Hepatocyte (in vitro differentiated cells): ENCODE results near the gene MED16.

ENCODE experiments used
- CTCF ChIP-seq: fragments of 200-600 bp; sonication (generic); IDR thresholded peaks from 2 replicates; pipeline ENCODE4 v1.5.1; 2016; ENCODE audit warnings: antibody characterized with exemption, mild to moderate bottlenecking; ENCODE audit not compliant: poor library complexity
- EZH2 ChIP-seq: fragments of 200-600 bp; sonication (generic); IDR thresholded peaks from 2 replicates; pipeline ENCODE4 v1.6.1; 2016; ENCODE audit warnings: antibody characterized with exemption, mild to moderate bottlenecking, borderline replicate concordance
- EZH2phosphoT487 ChIP-seq: fragments of 200-600 bp; sonication (generic); IDR thresholded peaks from one replicate; pipeline ENCODE4 v1.6.1; 2018; ENCODE audit warnings: antibody characterized with exemption, mild to moderate bottlenecking, low read depth, moderate library complexity; ENCODE audit not compliant: unreplicated experiment, severe bottlenecking

GRCh38 chr19:890831-891230 is 2.2 kb downstream of the MED16 start:
- TF ChIP-seq EZH2 (no peak), CTCF (no peak), EZH2phosphoT487 (no peak)
